ENCODE data around the gene EXOC8.

The EXOC8 gene, protein sequence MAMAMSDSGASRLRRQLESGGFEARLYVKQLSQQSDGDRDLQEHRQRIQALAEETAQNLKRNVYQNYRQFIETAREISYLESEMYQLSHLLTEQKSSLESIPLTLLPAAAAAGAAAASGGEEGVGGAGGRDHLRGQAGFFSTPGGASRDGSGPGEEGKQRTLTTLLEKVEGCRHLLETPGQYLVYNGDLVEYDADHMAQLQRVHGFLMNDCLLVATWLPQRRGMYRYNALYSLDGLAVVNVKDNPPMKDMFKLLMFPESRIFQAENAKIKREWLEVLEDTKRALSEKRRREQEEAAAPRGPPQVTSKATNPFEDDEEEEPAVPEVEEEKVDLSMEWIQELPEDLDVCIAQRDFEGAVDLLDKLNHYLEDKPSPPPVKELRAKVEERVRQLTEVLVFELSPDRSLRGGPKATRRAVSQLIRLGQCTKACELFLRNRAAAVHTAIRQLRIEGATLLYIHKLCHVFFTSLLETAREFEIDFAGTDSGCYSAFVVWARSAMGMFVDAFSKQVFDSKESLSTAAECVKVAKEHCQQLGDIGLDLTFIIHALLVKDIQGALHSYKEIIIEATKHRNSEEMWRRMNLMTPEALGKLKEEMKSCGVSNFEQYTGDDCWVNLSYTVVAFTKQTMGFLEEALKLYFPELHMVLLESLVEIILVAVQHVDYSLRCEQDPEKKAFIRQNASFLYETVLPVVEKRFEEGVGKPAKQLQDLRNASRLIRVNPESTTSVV

GRCh38 chr1:231337472-231338269 lies at the start of gene EXOC8:
Gene EXOC8, minus strand, starts transcription at chr1:231337852. Its CDS starts 107 bp downstream, at chr1:231337745.
- peak within 1 kb of the TSS; percentile 97 for H3K4me3 ChIP-seq (ENCODE audit: low read length)
- H3K4me1 ChIP-seq (ENCODE audit: control insufficient read depth, insufficient read depth, low read length): peaks cover 22% of the 10 kb centered on the region
- H3K9ac ChIP-seq (ENCODE audit: low read length): peak within 1 kb of the TSS; percentile 91
- H3K9me3 ChIP-seq (ENCODE audit: control insufficient read depth, low read length): no peaks in the 10 kb centered on the region
- H3K27me3 ChIP-seq (ENCODE audit: control insufficient read depth, insufficient read depth, low read length): no peaks in the 10 kb centered on the region
- no peaks in the 10 kb centered on the region for H3K36me3 ChIP-seq (ENCODE audit: control insufficient read depth, insufficient read depth, low read length)

DNA sequence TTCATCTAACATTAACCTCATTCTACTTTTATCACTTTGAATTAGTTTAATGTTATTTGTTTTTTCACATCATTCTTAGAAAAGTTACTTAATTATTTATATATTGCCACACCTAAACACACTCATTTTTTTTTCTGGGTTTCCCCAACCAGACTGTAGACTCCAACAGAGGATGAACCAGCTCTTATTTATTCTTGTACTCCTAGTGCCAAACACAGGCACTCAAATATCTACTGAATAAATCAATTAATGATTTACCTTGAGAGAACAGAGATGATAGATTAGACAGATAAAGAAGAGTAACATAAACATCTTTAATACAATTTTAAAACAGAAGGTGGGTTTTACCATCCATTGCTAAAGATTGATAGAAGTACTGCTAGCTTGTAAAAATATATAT lies 48.8 kb upstream of the EXOC8 start:
- Histone ChIP-seq H3K9ac (ENCODE audit: low read length) (no peak overlapping the region), H3K4me1 (ENCODE audit: control insufficient read depth, insufficient read depth, low read length) (peaks cover 9% of the 10 kb centered on the region), H3K9me3 (ENCODE audit: control insufficient read depth, low read length) (no peaks in the 10 kb centered on the region)

GRCh38 chr1:231385416-231385748 lies 47.7 kb upstream of the EXOC8 start:
- Histone ChIP-seq H3K4me1 (ENCODE audit: control insufficient read depth, insufficient read depth, low read length) (peaks cover 9% of the 10 kb centered on the region), H3K9ac (ENCODE audit: low read length) (no peak overlapping the region), H3K4me3 (ENCODE audit: low read length) (no peak overlapping the region), H3K9me3 (ENCODE audit: control insufficient read depth, low read length) (no peaks in the 10 kb centered on the region), H3K36me3 (ENCODE audit: control insufficient read depth, insufficient read depth, low read length) (no peaks in the 10 kb centered on the region), H3K27me3 (ENCODE audit: control insufficient read depth, insufficient read depth, low read length) (no peaks in the 10 kb centered on the region)

More for the DNA sequence above, 48.8 kb upstream of the EXOC8 start:
- no peaks in the 10 kb centered on the region for H3K27me3 ChIP-seq (ENCODE audit: control insufficient read depth, insufficient read depth, low read length)
- no peak overlapping the region for H3K4me3 ChIP-seq (ENCODE audit: low read length)
- no peaks in the 10 kb centered on the region for H3K36me3 ChIP-seq (ENCODE audit: control insufficient read depth, insufficient read depth, low read length)

DNA sequence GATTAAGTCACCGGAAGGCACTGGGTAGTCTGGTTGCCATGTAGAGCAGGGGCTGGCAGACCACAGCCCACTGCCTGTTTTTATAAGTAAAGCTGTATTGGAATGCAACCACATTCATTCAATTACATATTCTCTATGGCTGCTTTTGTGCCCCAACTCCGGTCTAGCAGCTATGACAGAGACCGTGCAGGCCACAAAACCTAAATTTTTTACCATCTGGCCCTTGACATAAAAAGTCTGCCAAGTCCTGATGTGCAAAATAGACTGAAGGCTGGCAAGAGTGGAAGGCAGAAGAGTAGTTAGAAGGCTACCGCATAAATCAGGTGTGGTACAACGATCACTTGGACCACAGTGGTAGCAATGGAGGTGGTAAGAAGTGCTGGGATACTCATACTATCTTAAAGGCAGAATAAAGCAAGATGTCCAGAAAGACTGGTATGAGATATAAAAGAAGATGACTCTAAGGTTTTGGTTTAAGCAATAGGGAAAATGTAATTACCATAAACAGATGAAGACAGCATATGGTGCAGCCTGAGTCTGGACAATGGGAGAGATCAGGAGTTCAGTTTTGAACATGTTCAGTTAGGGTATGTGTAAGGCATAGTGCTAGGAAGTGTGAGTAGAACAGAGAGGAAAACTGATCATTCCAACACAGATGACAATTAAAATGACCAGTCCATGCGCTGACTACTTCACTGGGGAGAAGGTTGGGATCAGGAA lies 47.2 kb upstream of the EXOC8 start:
- peaks cover 9% of the 10 kb centered on the region for H3K4me1 ChIP-seq (ENCODE audit: control insufficient read depth, insufficient read depth, low read length)

GRCh38 chr1:231383159-231383860 lies 45.7 kb upstream of the EXOC8 start:
- Histone ChIP-seq H3K9me3 (ENCODE audit: control insufficient read depth, low read length) (no peaks in the 10 kb centered on the region), H3K4me1 (ENCODE audit: control insufficient read depth, insufficient read depth, low read length) (peaks cover 9% of the 10 kb centered on the region), H3K27me3 (ENCODE audit: control insufficient read depth, insufficient read depth, low read length) (no peaks in the 10 kb centered on the region), H3K9ac (ENCODE audit: low read length) (no peak overlapping the region), H3K4me3 (ENCODE audit: low read length) (no peak overlapping the region), H3K36me3 (ENCODE audit: control insufficient read depth, insufficient read depth, low read length) (no peaks in the 10 kb centered on the region)

More for the DNA sequence above, 47.2 kb upstream of the EXOC8 start:
- H3K9me3 ChIP-seq (ENCODE audit: control insufficient read depth, low read length): no peaks in the 10 kb centered on the region
- H3K4me3 ChIP-seq (ENCODE audit: low read length): no peak overlapping the region
- H3K27me3 ChIP-seq (ENCODE audit: control insufficient read depth, insufficient read depth, low read length): no peaks in the 10 kb centered on the region
- no peak overlapping the region for H3K9ac ChIP-seq (ENCODE audit: low read length)
- no peaks in the 10 kb centered on the region for H3K36me3 ChIP-seq (ENCODE audit: control insufficient read depth, insufficient read depth, low read length)

DNA sequence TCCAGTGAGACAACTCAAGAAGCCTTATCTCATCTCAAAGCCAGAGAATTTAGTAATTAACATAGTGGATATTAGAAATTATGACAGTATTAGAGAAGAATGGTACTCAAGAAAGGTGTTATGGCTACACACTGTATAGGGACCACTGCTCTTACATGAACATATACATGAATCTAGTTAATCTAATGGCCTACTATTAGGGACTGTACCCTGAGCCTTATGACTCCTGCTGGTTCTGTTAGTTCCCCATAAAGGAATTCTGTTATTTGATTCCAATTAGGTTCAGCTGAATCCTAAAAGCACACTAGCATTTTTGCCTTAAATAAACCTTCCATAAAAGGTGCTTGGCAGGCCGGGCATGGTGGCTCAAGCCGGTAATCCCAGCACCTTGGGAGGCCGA lies 44.8 kb upstream of the EXOC8 start:
- H3K9me3 ChIP-seq (ENCODE audit: control insufficient read depth, low read length): no peaks in the 10 kb centered on the region
- no peak overlapping the region for H3K9ac ChIP-seq (ENCODE audit: low read length)
- peaks cover 9% of the 10 kb centered on the region for H3K4me1 ChIP-seq (ENCODE audit: control insufficient read depth, insufficient read depth, low read length)
- H3K27me3 ChIP-seq (ENCODE audit: control insufficient read depth, insufficient read depth, low read length): no peaks in the 10 kb centered on the region
- no peak overlapping the region for H3K4me3 ChIP-seq (ENCODE audit: low read length)
- no peaks in the 10 kb centered on the region for H3K36me3 ChIP-seq (ENCODE audit: control insufficient read depth, insufficient read depth, low read length)

DNA sequence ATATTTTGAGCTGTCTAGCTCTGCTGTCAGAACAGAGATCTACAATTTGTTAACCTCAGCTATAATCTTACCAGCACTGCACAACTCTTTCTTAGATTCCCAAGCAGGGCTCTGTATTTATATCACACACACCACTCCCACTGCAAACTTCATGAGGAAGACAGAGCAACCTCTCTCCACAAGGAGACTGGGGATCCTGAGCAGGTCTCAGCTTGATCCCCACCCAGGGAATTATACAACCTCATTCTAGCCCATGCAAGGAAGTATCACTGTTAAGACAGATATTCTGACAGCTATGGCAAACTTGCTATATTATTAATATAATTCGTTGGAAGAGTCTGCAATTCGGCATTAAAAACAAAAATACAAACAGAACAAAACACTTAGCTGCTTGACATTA lies 44.1 kb upstream of the EXOC8 start:
- Histone ChIP-seq H3K27me3 (ENCODE audit: control insufficient read depth, insufficient read depth, low read length) (no peaks in the 10 kb centered on the region), H3K36me3 (ENCODE audit: control insufficient read depth, insufficient read depth, low read length) (no peaks in the 10 kb centered on the region), H3K4me1 (ENCODE audit: control insufficient read depth, insufficient read depth, low read length) (peaks cover 9% of the 10 kb centered on the region), H3K9ac (ENCODE audit: low read length) (no peak overlapping the region), H3K4me3 (ENCODE audit: low read length) (no peak overlapping the region), H3K9me3 (ENCODE audit: control insufficient read depth, low read length) (no peaks in the 10 kb centered on the region)

GRCh38 chr1:231376875-231377549 lies 39.4 kb upstream of the EXOC8 start:
- H3K9me3 ChIP-seq (ENCODE audit: control insufficient read depth, low read length): no peaks in the 10 kb centered on the region
- H3K36me3 ChIP-seq (ENCODE audit: control insufficient read depth, insufficient read depth, low read length): no peaks in the 10 kb centered on the region
- H3K27me3 ChIP-seq (ENCODE audit: control insufficient read depth, insufficient read depth, low read length): no peaks in the 10 kb centered on the region
- H3K9ac ChIP-seq (ENCODE audit: low read length): no peak overlapping the region
- H3K4me1 ChIP-seq (ENCODE audit: control insufficient read depth, insufficient read depth, low read length): no peaks in the 10 kb centered on the region
- no peak overlapping the region for H3K4me3 ChIP-seq (ENCODE audit: low read length)

- Histone ChIP-seq H3K4me3 (ENCODE audit: low read length) (no peak overlapping the region), H3K36me3 (ENCODE audit: control insufficient read depth, insufficient read depth, low read length) (no peaks in the 10 kb centered on the region), H3K27me3 (ENCODE audit: control insufficient read depth, insufficient read depth, low read length) (no peaks in the 10 kb centered on the region), H3K9me3 (ENCODE audit: control insufficient read depth, low read length) (no peaks in the 10 kb centered on the region), H3K4me1 (ENCODE audit: control insufficient read depth, insufficient read depth, low read length) (no peaks in the 10 kb centered on the region), H3K9ac (ENCODE audit: low read length) (no peak overlapping the region)
These were observed 38.4 kb upstream of the EXOC8 start for GRCh38 chr1:231376101-231376500.

DNA sequence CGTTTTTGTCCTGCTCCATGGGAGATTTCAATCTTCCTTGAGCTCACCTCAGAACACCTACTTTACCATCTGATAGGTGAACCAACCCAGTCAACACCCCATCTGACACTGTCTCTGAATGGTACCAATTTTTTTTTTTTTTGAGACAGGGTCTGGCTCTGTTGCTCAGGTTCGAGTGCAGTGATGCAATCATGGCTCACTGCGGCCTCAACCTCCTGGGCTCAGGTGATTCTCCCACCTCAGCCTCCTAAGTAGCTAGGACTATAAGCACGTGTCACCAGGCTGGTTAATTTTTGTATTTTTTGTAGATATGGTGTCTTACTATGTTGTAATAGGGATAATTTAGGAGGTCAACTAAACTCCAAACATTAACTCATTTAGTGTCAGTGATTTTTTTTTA lies 36.7 kb upstream of the EXOC8 start:
- Histone ChIP-seq H3K9me3 (ENCODE audit: control insufficient read depth, low read length) (no peaks in the 10 kb centered on the region), H3K36me3 (ENCODE audit: control insufficient read depth, insufficient read depth, low read length) (no peaks in the 10 kb centered on the region), H3K4me3 (ENCODE audit: low read length) (no peak overlapping the region), H3K9ac (ENCODE audit: low read length) (no peak overlapping the region), H3K27me3 (ENCODE audit: control insufficient read depth, insufficient read depth, low read length) (no peaks in the 10 kb centered on the region), H3K4me1 (ENCODE audit: control insufficient read depth, insufficient read depth, low read length) (no peaks in the 10 kb centered on the region)

GRCh38 chr1:231372501-231372900 lies 34.8 kb upstream of the EXOC8 start:
- Histone ChIP-seq H3K9me3 (ENCODE audit: control insufficient read depth, low read length) (no peaks in the 10 kb centered on the region), H3K4me3 (ENCODE audit: low read length) (no peak overlapping the region), H3K9ac (ENCODE audit: low read length) (no peak overlapping the region), H3K27me3 (ENCODE audit: control insufficient read depth, insufficient read depth, low read length) (no peaks in the 10 kb centered on the region), H3K4me1 (ENCODE audit: control insufficient read depth, insufficient read depth, low read length) (no peaks in the 10 kb centered on the region), H3K36me3 (ENCODE audit: control insufficient read depth, insufficient read depth, low read length) (no peaks in the 10 kb centered on the region)

Data from mucosa of stomach (tissue), 1 donor.